Activated naive CD4-positive, alpha-beta T cell treated with anti-CD3 and anti-CD28 coated beads, Interleukin-2, amount 50 U/mL, for 72 hours (primary cell): ENCODE measurements around the gene WDR75. TPM values are rescaled to one million over a fixed set of nuclear protein-coding genes. Genes with fewer than 3 reads are reported as not detected.

ENCODE experiments used
- ATAC-seq, 2 donors: fragments of 150-1000 bp; cut with Tn5 transposase; 2 replicates each; pipeline ENCODE4 v1.10.0; 2021; ENCODE audit warnings: mild to moderate bottlenecking in 2 of 2, moderate library complexity in 2 of 2
- DNase-seq, 2 donors: peaks; one replicate each; pipeline ENCODE4 v3.0.0; 2021 to 2022; ENCODE audit warnings: low spot score in 2 of 2
- H3K27ac Mint-ChIP-seq, 2 donors: one replicate each; pipeline ENCODE4 v1.8.0; 2022; ENCODE audit warnings: mild to moderate bottlenecking in 2 of 2, mixed read lengths in 2 of 2
- H3K36me3 Mint-ChIP-seq, 2 donors: one replicate each; pipeline ENCODE4 v1.8.0; 2022; ENCODE audit warnings: mixed read lengths in 2 of 2
- H3K9me3 Mint-ChIP-seq, 2 donors: one replicate each; pipeline ENCODE4 v1.8.0; 2022; ENCODE audit warnings: mixed read lengths in 2 of 2
- total RNA-seq, 2 donors: library from RNA; stranded (reverse); gene quantifications; one replicate each; pipeline ENCODE4 v1.2.3, GENCODE V29; 2022

WDR75 gene
- total RNA-seq, 2 donors from 2014 or later, result 29.8 to 80.1 TPM

GRCh38 chr2:189506514-189506976 lies 65.3 kb downstream of the WDR75 start:
- peak overlapping the region in 1 of 2 donors; percentile 3 for H3K27ac Mint-ChIP-seq
- peaks cover 7 to 8% of the 10 kb centered on the region in 2 donors for H3K9me3 Mint-ChIP-seq
- ATAC-seq, result peak; percentile 82 to 99
- H3K36me3 Mint-ChIP-seq, result peaks cover 0 to 10% of the 10 kb centered on the region in 2 donors
- peak in 1 of 2 donors; percentile 4 for DNase-seq

GRCh38 chr2:189511210-189511959 lies 70.1 kb downstream of the WDR75 start:
- peaks cover 0 to 10% of the 10 kb centered on the region in 2 donors for H3K36me3 Mint-ChIP-seq
- DNase-seq (no peak), ATAC-seq (no peak)
- H3K9me3 Mint-ChIP-seq, result peaks cover 7 to 8% of the 10 kb centered on the region in 2 donors
- no peak overlapping the region for H3K27ac Mint-ChIP-seq

GRCh38 chr2:189511960-189512319 lies 70.7 kb downstream of the WDR75 start:
- Mint-ChIP-seq H3K36me3 (peaks cover 0 to 11% of the 10 kb centered on the region in 2 donors), H3K27ac (no peak overlapping the region), H3K9me3 (peaks cover 8 to 9% of the 10 kb centered on the region in 2 donors)
- no peak for ATAC-seq
- no peak for DNase-seq

GRCh38 chr2:189512879-189513278 lies 71.6 kb downstream of the WDR75 start:
- ATAC-seq (no peak), DNase-seq (no peak)
- Mint-ChIP-seq H3K36me3 (peaks cover 0 to 15% of the 10 kb centered on the region in 2 donors), H3K9me3 (peaks cover 13 to 14% of the 10 kb centered on the region in 2 donors), H3K27ac (no peak overlapping the region)

GRCh38 chr2:189514104-189514503 lies 72.8 kb downstream of the WDR75 start:
- DNase-seq (no peak), ATAC-seq (no peak)
- H3K36me3 Mint-ChIP-seq, result peaks cover 0 to 9% of the 10 kb centered on the region in 2 donors
- no peak overlapping the region for H3K27ac Mint-ChIP-seq
- peaks cover 8 to 9% of the 10 kb centered on the region in 2 donors for H3K9me3 Mint-ChIP-seq

GRCh38 chr2:189515264-189515663 lies 74.0 kb downstream of the WDR75 start:
- peaks cover 5 to 7% of the 10 kb centered on the region in 2 donors for H3K9me3 Mint-ChIP-seq
- no peak overlapping the region for H3K27ac Mint-ChIP-seq
- no peak for ATAC-seq
- H3K36me3 Mint-ChIP-seq, result peaks cover 0 to 5% of the 10 kb centered on the region in 2 donors
- no peak for DNase-seq

- no peak for ATAC-seq
- H3K9me3 Mint-ChIP-seq, result peaks cover 5 to 7% of the 10 kb centered on the region in 2 donors
- DNase-seq, result no peak
- no peak overlapping the region for H3K27ac Mint-ChIP-seq
- peaks cover 0 to 5% of the 10 kb centered on the region in 2 donors for H3K36me3 Mint-ChIP-seq
These were observed 75.3 kb downstream of the WDR75 start for GRCh38 chr2:189516546-189516945.

- H3K27ac Mint-ChIP-seq, result no peak overlapping the region
- H3K36me3 Mint-ChIP-seq, result peaks cover 0 to 5% of the 10 kb centered on the region in 2 donors
- H3K9me3 Mint-ChIP-seq, result peaks cover 5 to 7% of the 10 kb centered on the region in 2 donors
- DNase-seq (no peak), ATAC-seq (no peak)
These were observed 76.7 kb downstream of the WDR75 start for GRCh38 chr2:189517847-189518535.

GRCh38 chr2:189519631-189520387 lies 78.5 kb downstream of the WDR75 start:
- H3K27ac Mint-ChIP-seq, result no peak overlapping the region

GRCh38 chr2:189521699-189522434 lies 80.6 kb downstream of the WDR75 start:
- ATAC-seq (no peak), DNase-seq (no peak)
- Mint-ChIP-seq H3K36me3 (peaks cover 0 to 4% of the 10 kb centered on the region in 2 donors), H3K9me3 (peaks cover 5 to 6% of the 10 kb centered on the region in 2 donors), H3K27ac (no peak overlapping the region)

More at GRCh38 chr2:189519631-189520387, 78.5 kb downstream of the WDR75 start:
- H3K9me3 Mint-ChIP-seq, result peaks cover 5 to 7% of the 10 kb centered on the region in 2 donors
- H3K36me3 Mint-ChIP-seq, result peaks cover 0 to 5% of the 10 kb centered on the region in 2 donors
- ATAC-seq (no peak), DNase-seq (no peak)

GRCh38 chr2:189522435-189523151 lies 81.3 kb downstream of the WDR75 start:
- H3K9me3 Mint-ChIP-seq, result no peaks in the 10 kb centered on the region
- no peak overlapping the region for H3K27ac Mint-ChIP-seq
- DNase-seq (no peak), ATAC-seq (no peak)
- no peaks in the 10 kb centered on the region for H3K36me3 Mint-ChIP-seq

GRCh38 chr2:189524746-189525145 lies 83.5 kb downstream of the WDR75 start:
- Mint-ChIP-seq H3K36me3 (no peaks in the 10 kb centered on the region), H3K27ac (no peak overlapping the region), H3K9me3 (no peaks in the 10 kb centered on the region)
- ATAC-seq (no peak), DNase-seq (no peak)
